T-cell (primary cell): ENCODE results near the gene CGB8. TPM values are rescaled to one million over a fixed set of nuclear protein-coding genes. Genes with fewer than 3 reads are reported as not detected.

Experiments used
- ATAC-seq, 4 experiments: fragments of 200-7000 bp in 3 of 4; fragments of 150-1000 bp in 1 of 4; cut with Tn5 transposase; replicated peaks in 1 of 4; 1 replicate in 3 of 4; 2 replicates in 1 of 4; pipeline ENCODE4 v1.10.0; 2021; ENCODE audit warnings: moderate library complexity in 3 of 4, mild to moderate bottlenecking in 2 of 4, moderate number of reproducible peaks in 1 of 4
- CTCF ChIA-PET, 2 donors: fragments of 300-600 bp; sonication (Branson Sonifier 250); formaldehyde crosslinking; loops; one replicate each; lab custom pipeline; 2022; ENCODE audit warnings: antibody characterized with exemption in 2 of 2; lab: Charles Lee
- POLR2A ChIA-PET, 2 donors: fragments of 300-600 bp; sonication (Branson Sonifier 250); formaldehyde crosslinking; loops; one replicate each; lab custom pipeline; 2022; ENCODE audit warnings: antibody characterized with exemption in 2 of 2; lab: Charles Lee
- DNase-seq, 35 experiments: peaks; one replicate each; pipeline versions ENCODE4 v3.0.0 to v3.0.0-alpha.2; 2013 to 2023
- H3K27ac ChIP-seq: one replicate; pipeline ENCODE4 v1.5.1; 2013; ENCODE audit warnings: low read length
- H3K27me3 ChIP-seq, 2 experiments: replicated peaks in 1 of 2; 1 replicate in 1 of 2; 2 replicates in 1 of 2; pipeline versions ENCODE4 v1.6.1 to v1.7.0; 2013; ENCODE audit warnings: low read length in 1 of 2, mixed read lengths in 1 of 2; ENCODE audit not compliant: control insufficient read depth in 2 of 2, insufficient read depth in 2 of 2; ENCODE audit errors: extremely low read depth in 1 of 2
- H3K36me3 ChIP-seq, 2 donors: 1 replicate in 1 of 2; 2 replicates in 1 of 2; pipeline versions ENCODE4 v1.6.1 to v1.7.0; 2013; ENCODE audit warnings: low read length in 1 of 2; ENCODE audit not compliant: control insufficient read depth in 2 of 2, insufficient read depth in 1 of 2; ENCODE audit errors: extremely low read depth in 1 of 2
- H3K4me1 ChIP-seq, 2 experiments: 1 replicate in 1 of 2; 2 replicates in 1 of 2; pipeline versions ENCODE4 v1.6.1 to v1.7.0; 2013; ENCODE audit warnings: low read length in 2 of 2, mixed read lengths in 1 of 2; ENCODE audit not compliant: insufficient read depth in 2 of 2, control insufficient read depth in 1 of 2; ENCODE audit errors: extremely low read depth in 1 of 2
- H3K4me3 ChIP-seq, 2 donors: 1 replicate in 1 of 2; 2 replicates in 1 of 2; pipeline versions ENCODE4 v1.5.1 to v1.7.0; 2013; ENCODE audit warnings: mild to moderate bottlenecking in 2 of 2, low read length in 1 of 2, moderate library complexity in 1 of 2; ENCODE audit not compliant: control insufficient read depth in 1 of 2; ENCODE audit errors: extremely low read depth in 1 of 2
- H3K9me3 ChIP-seq: 2 replicates; pipeline ENCODE4 v1.7.0; 2013
- H3K27ac Mint-ChIP-seq, 2 donors: one replicate each; pipeline ENCODE4 v1.8.0; 2020 to 2021; ENCODE audit warnings: mild to moderate bottlenecking in 2 of 2, mixed read lengths in 2 of 2
- H3K27me3 Mint-ChIP-seq, 2 donors: one replicate each; pipeline ENCODE4 v1.8.0; 2021 to 2022; ENCODE audit warnings: mixed read lengths in 2 of 2
- H3K36me3 Mint-ChIP-seq: one replicate; pipeline ENCODE4 v1.8.0; 2021; ENCODE audit warnings: mixed read lengths
- H3K4me1 Mint-ChIP-seq, 3 donors: one replicate each; pipeline ENCODE4 v1.8.0; 2020 to 2022; ENCODE audit warnings: mixed read lengths in 3 of 3, mild to moderate bottlenecking in 1 of 3
- H3K4me3 Mint-ChIP-seq, 3 donors: one replicate each; pipeline ENCODE4 v1.8.0; 2020 to 2022; ENCODE audit warnings: mild to moderate bottlenecking in 3 of 3, mixed read lengths in 3 of 3, moderate library complexity in 3 of 3
- H3K9me3 Mint-ChIP-seq, 3 donors: one replicate each; pipeline ENCODE4 v1.8.0; 2020 to 2022; ENCODE audit warnings: mixed read lengths in 3 of 3
- WGBS: methylation state at CpG from one replicate; pipeline ENCODE4 v1.1.5; 2013; ENCODE audit warnings: missing lambda C conversion rate; ENCODE audit not compliant: insufficient coverage; 5-methylcytosine and 5-hydroxymethylcytosine counted together
- total RNA-seq, 35 experiments: library from RNA in 6 of 35; stranded (reverse) in 6 of 35; fragments of 120-200 nt in 1 of 35; gene quantifications; one replicate each; pipeline versions ENCODE4 v1.2.1 to v1.2.4 and lab custom pipeline; 2013 to 2026

Gene CGB8
- total RNA-seq, 5 donors from 2014 or later (not counting 1 experiment from before 2014, with no cell fraction given): not detected

- WGBS: no CpG with 5 or more reads among the region's 13 CpGs
- Histone ChIP-seq H3K4me1 (peaks cover 0 to 7% of the 10 kb centered on the region in 2 experiments), H3K36me3 (no peaks in the 10 kb centered on the region), H3K27ac (no peak overlapping the region), H3K9me3 (no peaks in the 10 kb centered on the region), H3K4me3 (no peak overlapping the region), H3K27me3 (peaks cover 7 to 89% of the 10 kb centered on the region in 2 experiments)
- Mint-ChIP-seq H3K4me3 (no peak overlapping the region), H3K27ac (no peak overlapping the region), H3K27me3 (peaks cover 44 to 68% of the 10 kb centered on the region in 2 donors), H3K36me3 (no peaks in the 10 kb centered on the region), H3K4me1 (peaks cover 0 to 9% (median 3%) of the 10 kb centered on the region in 3 donors), H3K9me3 (peaks cover 0 to 5% (median 0%) of the 10 kb centered on the region in 3 donors)
- ATAC-seq: no peak
- ChIA-PET CTCF (no interaction called here), POLR2A (no interaction called here)
- no peak for DNase-seq
Observed at GRCh38 chr19:49065905-49066512, 17.1 kb upstream of the CGB8 start.

GRCh38 chr19:49064768-49065611, 16.1 kb upstream of the CGB8 start, which contains the start of gene NTF4:
Gene NTF4 (minus strand): TSS chr19:49064818. CDS start chr19:49061997, 2,821 bp downstream.
- ATAC-seq (peak in 3 of 4 experiments; percentile 15 to 39 (median 19)), DNase-seq (no peak)
- no peak within 1 kb of the TSS for H3K27ac ChIP-seq
- Mint-ChIP-seq H3K36me3 (peaks cover 3% of the 10 kb centered on the region), H3K27me3 (peaks cover 44 to 64% of the 10 kb centered on the region in 2 donors), H3K27ac (no peak within 1 kb of the TSS), H3K9me3 (peaks cover 0 to 5% (median 0%) of the 10 kb centered on the region in 3 donors), H3K4me1 (peaks cover 0 to 5% (median 3%) of the 10 kb centered on the region in 3 donors), H3K4me3 (peak within 1 kb of the TSS in 1 of 3 donors; percentile 13)
- CTCF ChIA-PET: no interaction called here
- peaks cover 0 to 7% of the 10 kb centered on the region in 2 experiments for H3K4me1 ChIP-seq
- POLR2A ChIA-PET: interaction anchor here in 1 of 2 donors (0.6 kb wide), 1 partner anchor 137 kb away, joined by 6 read pairs; no protein-coding TSS in a partner anchor
- H3K4me3 ChIP-seq: no peak within 1 kb of the TSS
- H3K9me3 ChIP-seq: no peaks in the 10 kb centered on the region
- peaks cover 7 to 83% of the 10 kb centered on the region in 2 experiments for H3K27me3 ChIP-seq
- no peaks in the 10 kb centered on the region for H3K36me3 ChIP-seq
- WGBS: 7% methylated on average over 44 of the region's 53 CpGs

- ATAC-seq (no peak), DNase-seq (no peak)
- Histone ChIP-seq H3K4me3 (no peak overlapping the region), H3K4me1 (peaks cover 0 to 7% of the 10 kb centered on the region in 2 experiments), H3K36me3 (no peaks in the 10 kb centered on the region), H3K27me3 (peaks cover 5 to 83% of the 10 kb centered on the region in 2 experiments), H3K27ac (no peak overlapping the region), H3K9me3 (no peaks in the 10 kb centered on the region)
- peaks cover 3% of the 10 kb centered on the region for H3K36me3 Mint-ChIP-seq
- H3K4me1 Mint-ChIP-seq: peaks cover 0 to 5% (median 3%) of the 10 kb centered on the region in 3 donors
- POLR2A ChIA-PET: interaction anchor here in 1 of 2 donors (0.6 kb wide), 1 partner anchor 138 kb away, joined by 6 read pairs; no protein-coding TSS in a partner anchor
- H3K27ac Mint-ChIP-seq: no peak overlapping the region
- H3K9me3 Mint-ChIP-seq: no peaks in the 10 kb centered on the region
- peak overlapping the region in 1 of 3 donors; percentile 13 for H3K4me3 Mint-ChIP-seq
- CTCF ChIA-PET: no interaction called here
- peaks cover 37 to 64% of the 10 kb centered on the region in 2 donors for H3K27me3 Mint-ChIP-seq
- WGBS: 41% methylated on average over 4 of the region's 10 CpGs
Observed at GRCh38 chr19:49064029-49064629, 15.2 kb upstream of the CGB8 start.

- H3K4me3 ChIP-seq: no peak overlapping the region
- H3K9me3 ChIP-seq: no peaks in the 10 kb centered on the region
- H3K36me3 ChIP-seq: no peaks in the 10 kb centered on the region
- WGBS: 35% methylated on average over 20 of the region's 25 CpGs
- H3K27ac Mint-ChIP-seq: no peak overlapping the region
- peaks cover 18 to 24% (median 20%) of the 10 kb centered on the region in 3 donors for H3K4me1 Mint-ChIP-seq
- peaks cover 30 to 66% of the 10 kb centered on the region in 2 donors for H3K27me3 Mint-ChIP-seq
- ATAC-seq: no peak
- peaks cover 3% of the 10 kb centered on the region for H3K36me3 Mint-ChIP-seq
- peaks cover 0 to 91% of the 10 kb centered on the region in 2 experiments for H3K27me3 ChIP-seq
- H3K9me3 Mint-ChIP-seq: no peaks in the 10 kb centered on the region
- ChIA-PET POLR2A (no interaction called here), CTCF (no interaction called here)
- no peak overlapping the region for H3K27ac ChIP-seq
- no peak for DNase-seq
- no peak overlapping the region for H3K4me3 Mint-ChIP-seq
- peaks cover 5 to 24% of the 10 kb centered on the region in 2 experiments for H3K4me1 ChIP-seq
Observed at GRCh38 chr19:49061445-49061844, 12.5 kb upstream of the CGB8 start.

GRCh38 chr19:49061000-49061399, 12.1 kb upstream of the CGB8 start:
- H3K4me3 ChIP-seq: no peak overlapping the region
- H3K36me3 ChIP-seq: no peaks in the 10 kb centered on the region
- 100% methylated on average over 2 of the region's 2 CpGs for WGBS
- CTCF ChIA-PET: no interaction called here
- Mint-ChIP-seq H3K36me3 (peaks cover 3% of the 10 kb centered on the region), H3K27me3 (peaks cover 26 to 62% of the 10 kb centered on the region in 2 donors), H3K4me1 (peaks cover 19 to 26% (median 20%) of the 10 kb centered on the region in 3 donors), H3K27ac (no peak overlapping the region), H3K4me3 (no peak overlapping the region), H3K9me3 (no peaks in the 10 kb centered on the region)
- POLR2A ChIA-PET: no interaction called here
- DNase-seq (no peak), ATAC-seq (no peak)
- peaks cover 5 to 29% of the 10 kb centered on the region in 2 experiments for H3K4me1 ChIP-seq
- H3K9me3 ChIP-seq: no peaks in the 10 kb centered on the region
- no peak overlapping the region for H3K27ac ChIP-seq
- H3K27me3 ChIP-seq: peaks cover 0 to 91% of the 10 kb centered on the region in 2 experiments

- no peak overlapping the region for H3K4me3 ChIP-seq
- ATAC-seq (no peak), DNase-seq (no peak)
- H3K9me3 Mint-ChIP-seq: no peaks in the 10 kb centered on the region
- ChIA-PET CTCF (no interaction called here), POLR2A (no interaction called here)
- no peak overlapping the region for H3K27ac ChIP-seq
- peaks cover 3% of the 10 kb centered on the region for H3K36me3 Mint-ChIP-seq
- peaks cover 19 to 21% (median 19%) of the 10 kb centered on the region in 3 donors for H3K4me1 Mint-ChIP-seq
- no peaks in the 10 kb centered on the region for H3K36me3 ChIP-seq
- peaks cover 18 to 53% of the 10 kb centered on the region in 2 donors for H3K27me3 Mint-ChIP-seq
- peaks cover 5 to 26% of the 10 kb centered on the region in 2 experiments for H3K4me1 ChIP-seq
- peaks cover 0 to 83% of the 10 kb centered on the region in 2 experiments for H3K27me3 ChIP-seq
- H3K4me3 Mint-ChIP-seq: peak overlapping the region in 1 of 3 donors; percentile 94
- no peak overlapping the region for H3K27ac Mint-ChIP-seq
- WGBS: 57% methylated on average over 7 of the region's 9 CpGs
- no peaks in the 10 kb centered on the region for H3K9me3 ChIP-seq
Observed at GRCh38 chr19:49059053-49059452, 10.1 kb upstream of the CGB8 start.
